Stimulated activated CD4-positive, alpha-beta T cell treated with anti-CD3 and anti-CD28 coated beads, Interleukin-12 subunit alpha, Interleukin-12 subunit beta, amount 100 ng/mL, for 4 hours (primary cell): ENCODE measurements around the gene DHRS12.

Experiments
- DNase-seq: peaks from one replicate; pipeline ENCODE4 v3.0.0-alpha.2; 2020

The DHRS12 gene

GRCh38 chr13:51778392-51778791 is 25.6 kb downstream of the DHRS12 start:
- DNase-seq = no peak

GRCh38 chr13:51777921-51778320 is 26.0 kb downstream of the DHRS12 start:
- DNase-seq = no peak

GRCh38 chr13:51776179-51776578 is 27.8 kb downstream of the DHRS12 start:
- DNase-seq = no peak

GRCh38 chr13:51773515-51773914 is 30.4 kb downstream of the DHRS12 start:
- DNase-seq = no peak

- DNase-seq = no peak
These were observed 31.2 kb downstream of the DHRS12 start for GRCh38 chr13:51772781-51773180.

- no peak for DNase-seq
These were observed 31.9 kb downstream of the DHRS12 start for GRCh38 chr13:51772105-51772455.

- DNase-seq = no peak
These were observed 32.4 kb downstream of the DHRS12 start for GRCh38 chr13:51771418-51772104.

- no peak for DNase-seq
These were observed 33.1 kb downstream of the DHRS12 start for GRCh38 chr13:51770681-51771417.

- DNase-seq = no peak
These were observed 33.8 kb downstream of the DHRS12 start for GRCh38 chr13:51770160-51770559.

GRCh38 chr13:51769455-51770127 is 34.4 kb downstream of the DHRS12 start:
- DNase-seq = no peak

- DNase-seq = no peak
These were observed 35.0 kb downstream of the DHRS12 start for GRCh38 chr13:51768976-51769375.

GRCh38 chr13:51768378-51768921 is 35.5 kb downstream of the DHRS12 start:
- no peak for DNase-seq

- no peak for DNase-seq
These were observed 36.9 kb downstream of the DHRS12 start for GRCh38 chr13:51767100-51767499.

GRCh38 chr13:51765142-51765515 is 38.8 kb downstream of the DHRS12 start:
- no peak for DNase-seq

GRCh38 chr13:51764184-51765141 is 39.5 kb downstream of the DHRS12 start:
- peak; percentile 62 for DNase-seq

GRCh38 chr13:51763486-51763885 is 40.5 kb downstream of the DHRS12 start:
- no peak for DNase-seq

GRCh38 chr13:51761643-51762350 is 42.2 kb downstream of the DHRS12 start:
- DNase-seq = no peak

- DNase-seq = no peak
These were observed 43.4 kb downstream of the DHRS12 start for GRCh38 chr13:51760592-51760991.

GRCh38 chr13:51759240-51759639 is 44.7 kb downstream of the DHRS12 start:
- no peak for DNase-seq

GRCh38 chr13:51758691-51759090 is 45.3 kb downstream of the DHRS12 start:
- no peak for DNase-seq

GRCh38 chr13:51756651-51757050 is 47.3 kb downstream of the DHRS12 start:
- no peak for DNase-seq
